H9 (cell line): ENCODE results near the gene TNNT1. TPM values are rescaled to one million over a fixed set of nuclear protein-coding genes. Genes with fewer than 3 reads are reported as not detected.

ENCODE experiments used
- DNase-seq: peaks from one replicate; pipeline ENCODE4 v3.0.0-alpha.2; 2017
- H2AFZ ChIP-seq: one replicate; pipeline ENCODE4 v1.6.1; 2013; ENCODE audit warnings: mild to moderate bottlenecking, low read length, control low read depth, moderate library complexity
- H2AK5ac ChIP-seq: 2 replicates; pipeline ENCODE4 v1.6.1; 2013; ENCODE audit warnings: low read length, control low read depth, mixed read lengths; ENCODE audit not compliant: insufficient read length
- H2BK120ac ChIP-seq: one replicate; pipeline ENCODE4 v1.6.1; 2013; ENCODE audit warnings: low read depth, mild to moderate bottlenecking, low read length, control low read depth, inconsistent platforms; ENCODE audit not compliant: poor library complexity, severe bottlenecking
- H2BK12ac ChIP-seq: 2 replicates; pipeline ENCODE4 v1.6.1; 2013; ENCODE audit warnings: low read length, control low read depth, mixed read lengths, low read depth; ENCODE audit not compliant: insufficient read length
- H2BK15ac ChIP-seq: 2 replicates; pipeline ENCODE4 v1.6.1; 2013; ENCODE audit warnings: low read depth, low read length, control low read depth
- H2BK20ac ChIP-seq: one replicate; pipeline ENCODE4 v1.6.1; 2013; ENCODE audit warnings: low read depth, mild to moderate bottlenecking, low read length, control low read depth, inconsistent platforms; ENCODE audit not compliant: poor library complexity, severe bottlenecking
- H2BK5ac ChIP-seq: 2 replicates; pipeline ENCODE4 v1.6.1; 2013; ENCODE audit warnings: low read length, control low read depth, mixed read lengths; ENCODE audit not compliant: insufficient read length
- H3K14ac ChIP-seq: 2 replicates; pipeline ENCODE4 v1.6.1; 2013; ENCODE audit warnings: low read length, control low read depth; ENCODE audit not compliant: insufficient read depth
- H3K18ac ChIP-seq: 2 replicates; pipeline ENCODE4 v1.6.1; 2013; ENCODE audit warnings: low read depth, mild to moderate bottlenecking, mixed read lengths, low read length, control low read depth; ENCODE audit not compliant: insufficient read length
- H3K23ac ChIP-seq: 2 replicates; pipeline ENCODE4 v1.6.1; 2013; ENCODE audit warnings: low read length, control low read depth, mixed read lengths, low read depth; ENCODE audit not compliant: insufficient read length
- H3K23me2 ChIP-seq: 2 replicates; pipeline ENCODE4 v1.6.1; 2013; ENCODE audit warnings: low read depth, mild to moderate bottlenecking, mixed read lengths, low read length, control low read depth; ENCODE audit not compliant: insufficient read length, poor library complexity, severe bottlenecking
- H3K27ac ChIP-seq: 2 replicates; pipeline ENCODE4 v1.5.1; 2013; ENCODE audit warnings: low read length, control low read depth, mixed read lengths, low read depth; ENCODE audit not compliant: insufficient read length
- H3K27me3 ChIP-seq: 2 replicates; pipeline ENCODE4 v1.6.1; 2013; ENCODE audit warnings: low read length, control low read depth, inconsistent platforms; ENCODE audit not compliant: insufficient read depth
- H3K4ac ChIP-seq: 2 replicates; pipeline ENCODE4 v1.6.1; 2013; ENCODE audit warnings: low read depth, mild to moderate bottlenecking, control low read depth, inconsistent platforms, low read length, moderate library complexity
- H3K4me1 ChIP-seq: 2 replicates; pipeline ENCODE4 v1.6.1; 2013; ENCODE audit warnings: low read length, control low read depth, inconsistent platforms; ENCODE audit not compliant: insufficient read depth
- H3K4me2 ChIP-seq: 2 replicates; pipeline ENCODE4 v1.6.1; 2013; ENCODE audit warnings: low read length, control low read depth, mixed read lengths; ENCODE audit not compliant: insufficient read length, insufficient read depth
- H3K56ac ChIP-seq: 2 replicates; pipeline ENCODE4 v1.6.1; 2013; ENCODE audit warnings: low read depth, mild to moderate bottlenecking, mixed read lengths, low read length, control low read depth; ENCODE audit not compliant: insufficient read length
- H3K79me1 ChIP-seq: 2 replicates; pipeline ENCODE4 v1.6.1; 2013; ENCODE audit warnings: low read depth, mild to moderate bottlenecking, moderate library complexity, low read length, control low read depth, inconsistent platforms; ENCODE audit not compliant: insufficient read depth, poor library complexity, severe bottlenecking
- H3K79me2 ChIP-seq: 2 replicates; pipeline ENCODE4 v1.6.1; 2013; ENCODE audit warnings: low read length, control low read depth, inconsistent platforms; ENCODE audit not compliant: insufficient read depth
- H3K9ac ChIP-seq: 2 replicates; pipeline ENCODE4 v1.6.1; 2013; ENCODE audit warnings: low read length, control low read depth, mixed read lengths; ENCODE audit not compliant: insufficient read length; ENCODE audit errors: extremely low read depth
- H3K9me3 ChIP-seq: one replicate; pipeline ENCODE4 v1.6.1; 2013; ENCODE audit warnings: low read depth, low read length, inconsistent platforms; ENCODE audit not compliant: control insufficient read depth
- H3T11ph ChIP-seq: one replicate; pipeline ENCODE4 v1.6.1; 2013; ENCODE audit warnings: mild to moderate bottlenecking, low read length, control low read depth, inconsistent platforms
- H4K20me1 ChIP-seq: one replicate; pipeline ENCODE4 v1.6.1; 2013; ENCODE audit not compliant: control insufficient read depth, insufficient read length, insufficient read depth
- H4K5ac ChIP-seq: 2 replicates; pipeline ENCODE4 v1.6.1; 2013; ENCODE audit warnings: low read depth, mild to moderate bottlenecking, mixed read lengths, low read length, control low read depth; ENCODE audit not compliant: insufficient read length
- H4K8ac ChIP-seq: replicated peaks from 2 replicates; pipeline ENCODE4 v1.6.1; 2013; ENCODE audit warnings: low read length, control low read depth, mixed read lengths, low read depth; ENCODE audit not compliant: insufficient read length
- H4K91ac ChIP-seq: 2 replicates; pipeline ENCODE4 v1.6.1; 2013; ENCODE audit warnings: low read depth, mild to moderate bottlenecking, moderate library complexity, mixed read lengths, low read length, control low read depth; ENCODE audit not compliant: insufficient read length
- H3K27ac Mint-ChIP-seq, 3 experiments: 2 replicates in 2 of 3; 3 replicates in 1 of 3; pipeline ENCODE4 v1.8.0; 2020 to 2021; ENCODE audit warnings: mixed read lengths in 3 of 3, mild to moderate bottlenecking in 1 of 3, moderate library complexity in 1 of 3
- H3K27me3 Mint-ChIP-seq: 2 replicates; pipeline ENCODE4 v1.8.0; 2021; ENCODE audit warnings: low read depth, mild to moderate bottlenecking, moderate library complexity, mixed read lengths
- H3K36me3 Mint-ChIP-seq, 3 experiments: 2 replicates in 2 of 3; 3 replicates in 1 of 3; pipeline ENCODE4 v1.8.0; 2020 to 2021; ENCODE audit warnings: low read depth in 3 of 3, mixed read lengths in 3 of 3; ENCODE audit not compliant: insufficient read depth in 1 of 3
- H3K4me1 Mint-ChIP-seq, 2 experiments: 2 replicates each; pipeline ENCODE4 v1.8.0; 2020; ENCODE audit warnings: mixed read lengths in 2 of 2
- H3K4me3 Mint-ChIP-seq, 2 experiments: 2 replicates in 1 of 2; 3 replicates in 1 of 2; pipeline ENCODE4 v1.8.0; 2020 to 2021; ENCODE audit warnings: mild to moderate bottlenecking in 2 of 2, mixed read lengths in 2 of 2, moderate library complexity in 1 of 2
- H3K9me3 Mint-ChIP-seq, 2 experiments: 2 replicates in 1 of 2; 3 replicates in 1 of 2; pipeline ENCODE4 v1.8.0; 2020; ENCODE audit warnings: mild to moderate bottlenecking in 2 of 2, mixed read lengths in 2 of 2, moderate library complexity in 1 of 2
- CTCF ChIP-seq: fragments of 200-600 bp; sonication (generic); conservative IDR thresholded peaks from 3 replicates; pipeline ENCODE4 v1.8.0; 2021; ENCODE audit warnings: antibody characterized with exemption, mild to moderate bottlenecking
- WGBS: extraction: QIAGEN DNeasy Blood & Tissue Kit; methylation state at CpG from one replicate; pipeline ENCODE4 v1.1.7; 2013; ENCODE audit warnings: missing lambda C conversion rate, low lambda C conversion rate, mixed read lengths; ENCODE audit not compliant: insufficient read length; ENCODE audit errors: extremely low coverage; 5-methylcytosine and 5-hydroxymethylcytosine counted together
- total RNA-seq: library from RNA; stranded (reverse); gene quantifications from 2 replicates; pipeline ENCODE4 v1.2.1, GENCODE V29; 2021

Gene TNNT1
- total RNA-seq, 1 experiment from 2014 or later, result 127 TPM

GRCh38 chr19:55113570-55114039, 35.4 kb downstream of the TNNT1 start:
- Histone ChIP-seq H3T11ph (no peak overlapping the region), H2BK15ac (no peak overlapping the region), H3K18ac (peak overlapping the region; percentile 64), H2BK20ac (no peak overlapping the region), H3K79me2 (peaks cover 7% of the 10 kb centered on the region; the same call in 1 of the 2 replicates), H2BK12ac (no peak overlapping the region), H3K56ac (no peak overlapping the region), H3K4me2 (no peak overlapping the region), H3K27me3 (no peaks in the 10 kb centered on the region), H4K8ac (no peak overlapping the region), H2BK5ac (no peak overlapping the region), H4K20me1 (no peaks in the 10 kb centered on the region), H3K27ac (no peak overlapping the region), H2AK5ac (no peak overlapping the region), H3K79me1 (peaks cover 5% of the 10 kb centered on the region), H4K5ac (no peak overlapping the region), H3K4me1 (no peaks in the 10 kb centered on the region), H3K23me2 (peaks cover 15% of the 10 kb centered on the region), H4K91ac (no peak overlapping the region), H3K23ac (no peak overlapping the region), H3K9me3 (no peaks in the 10 kb centered on the region), H2BK120ac (peak overlapping the region; percentile 27), H3K4ac (no peak overlapping the region; the same call in 1 of the 2 replicates), H2AFZ (no peak overlapping the region), H3K9ac (no peak overlapping the region), H3K14ac (no peak overlapping the region)
- no CpG with 5 or more reads among the region's 12 CpGs for WGBS
- H3K27ac Mint-ChIP-seq, result peak overlapping the region in 2 of 3 experiments; percentile 49 to 76; a peak in 3 of 7 replicates
- no peak for TF ChIP-seq CTCF
- H3K9me3 Mint-ChIP-seq, result no peaks in the 10 kb centered on the region
- H3K4me3 Mint-ChIP-seq, result no peak overlapping the region; a peak in 1 of 5 replicates
- H3K4me1 Mint-ChIP-seq, result peaks cover 16 to 24% of the 10 kb centered on the region in 2 experiments
- peaks cover 8 to 18% (median 13%) of the 10 kb centered on the region in 3 experiments; a peak in 6 of 7 replicates for H3K36me3 Mint-ChIP-seq
- no peaks in the 10 kb centered on the region for H3K27me3 Mint-ChIP-seq
- peak; percentile 86 for DNase-seq
